ENCODE data around the gene TRPM8. TPM values are rescaled to one million over a fixed set of nuclear protein-coding genes. Genes with fewer than 3 reads are reported as not detected.
A peak's percentile ranks its signal among the peaks of the same experiment; 100 is the strongest.

Gene TRPM8
- polyA plus RNA-seq, 2 of the 4 experiments (the other 2 are of a cell fraction), result 0.25 to 0.97 TPM

DNA sequence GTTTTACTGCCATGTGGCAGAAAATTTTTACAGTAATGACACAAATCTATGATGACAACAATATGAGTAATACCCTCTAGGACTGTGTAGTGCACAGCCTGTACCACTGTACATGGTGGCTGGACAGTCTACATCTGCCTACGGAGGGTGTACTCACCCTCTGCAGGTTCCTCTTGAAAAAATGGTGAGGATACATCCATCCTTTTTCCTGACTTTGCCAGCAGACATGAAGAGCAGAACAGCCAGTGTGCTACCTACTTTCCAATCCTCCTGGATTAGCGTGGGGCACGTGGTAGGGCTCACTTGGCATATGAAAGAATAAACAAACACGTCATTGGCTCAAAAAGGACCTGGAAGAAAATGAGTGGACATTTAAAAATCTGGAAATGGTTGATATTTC lies 62.6 kb downstream of the TRPM8 start:
- H3K4me1 ChIP-seq, result peaks cover 80% of the 10 kb centered on the region
- CTCF ChIA-PET, result interaction anchor here (0.7 to 3.9 kb wide), 3 partner anchors 521 to 565 kb away, joined by 3 to 28 read pairs (median 3); no protein-coding TSS in a partner anchor
- H3K27ac ChIP-seq, result peak overlapping the region; percentile 84 to 98
- no peak overlapping the region for H3K4me2 ChIP-seq
- H3K9me3 ChIP-seq, result no peaks in the 10 kb centered on the region
- TF ChIP-seq, protein P1, sequence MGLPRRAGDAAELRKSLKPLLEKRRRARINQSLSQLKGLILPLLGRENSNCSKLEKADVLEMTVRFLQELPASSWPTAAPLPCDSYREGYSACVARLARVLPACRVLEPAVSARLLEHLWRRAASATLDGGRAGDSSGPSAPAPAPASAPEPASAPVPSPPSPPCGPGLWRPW (IDR thresholded peaks at IDR 0.05), result no peak
- TF ChIP-seq SMC3 (IDR thresholded peaks at IDR 0.05), result no peak
- no peak for TF ChIP-seq RNF2 (IDR thresholded peaks at IDR 0.05; ENCODE audit: borderline replicate concordance, low read depth)
- TF ChIP-seq JUN (IDR thresholded peaks at IDR 0.05), result no peak
- TF ChIP-seq ZC3H11A (IDR thresholded peaks at IDR 0.05), result no peak
- no peak for TF ChIP-seq CBX2 (IDR thresholded peaks at IDR 0.05; ENCODE audit: borderline replicate concordance, low read depth)
- no peak for TF ChIP-seq REST (IDR thresholded peaks at IDR 0.05)
- no peak for TF ChIP-seq RFX5 (IDR thresholded peaks at IDR 0.05)
- TF ChIP-seq, protein P2, sequence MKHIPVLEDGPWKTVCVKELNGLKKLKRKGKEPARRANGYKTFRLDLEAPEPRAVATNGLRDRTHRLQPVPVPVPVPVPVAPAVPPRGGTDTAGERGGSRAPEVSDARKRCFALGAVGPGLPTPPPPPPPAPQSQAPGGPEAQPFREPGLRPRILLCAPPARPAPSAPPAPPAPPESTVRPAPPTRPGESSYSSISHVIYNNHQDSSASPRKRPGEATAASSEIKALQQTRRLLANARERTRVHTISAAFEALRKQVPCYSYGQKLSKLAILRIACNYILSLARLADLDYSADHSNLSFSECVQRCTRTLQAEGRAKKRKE (CRISPR knock-in tag; IDR thresholded peaks at IDR 0.05; ENCODE audit: low read depth), result no peak
- TF ChIP-seq HOXB13 (CRISPR knock-in tag; IDR thresholded peaks at IDR 0.05; ENCODE audit: low read depth), result no peak
- no peak for TF ChIP-seq ELK1 (IDR thresholded peaks at IDR 0.05; ENCODE audit: low read depth, low read length)
- TF ChIP-seq EHMT2 (IDR thresholded peaks at IDR 0.05; ENCODE audit: low read depth), result no peak
- no peak for TF ChIP-seq ZNF302 (CRISPR knock-in tag; IDR thresholded peaks at IDR 0.05)
- no peak for TF ChIP-seq NPAS2 (CRISPR knock-in tag; IDR thresholded peaks at IDR 0.05; ENCODE audit: borderline replicate concordance)
- no peak for TF ChIP-seq FOSB (CRISPR knock-in tag; IDR thresholded peaks at IDR 0.05)
- no peak for TF ChIP-seq MAZ (IDR thresholded peaks at IDR 0.05; ENCODE audit: borderline replicate concordance, low read depth, low read length)
- 88% methylated on average over 4 of the region's 4 CpGs for WGBS (ENCODE audit: missing lambda C conversion rate)
- POLR2A ChIA-PET, result no interaction called here
- H3K4me3 ChIP-seq, result no peak overlapping the region
- DNase-seq (ENCODE audit: low read depth in 1 of 2, low spot score in 1 of 2) (no peak), ATAC-seq (no peak), FAIRE-seq (no peak)

DNA sequence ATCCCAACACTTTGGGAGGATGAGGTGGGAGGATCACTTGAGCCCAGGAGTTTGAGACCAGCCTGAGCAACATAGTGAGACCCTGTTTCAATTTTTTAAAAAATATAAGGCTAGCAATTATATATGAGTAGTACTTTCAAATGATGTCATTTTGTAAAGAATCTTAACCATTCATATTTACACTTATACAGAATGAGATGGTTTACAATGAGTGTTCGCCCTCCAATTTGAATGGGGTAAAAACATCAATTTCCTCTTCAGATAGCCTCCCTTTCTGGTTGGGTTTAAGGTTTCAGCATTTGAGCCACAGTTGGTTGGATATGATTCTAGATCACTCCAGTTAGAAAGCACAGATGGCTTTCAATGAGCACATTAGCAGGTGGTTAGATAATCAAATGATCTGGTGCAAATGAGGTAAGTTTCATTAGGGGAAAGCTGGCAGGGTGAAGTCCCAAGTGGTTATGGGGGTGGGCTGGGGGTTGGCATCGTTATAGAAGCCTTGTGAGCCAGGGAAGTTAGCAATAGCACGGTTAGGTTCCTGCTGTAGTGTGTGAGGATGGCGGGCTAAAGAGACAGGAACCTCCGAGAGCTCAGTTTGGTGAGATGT lies 63.9 kb downstream of the TRPM8 start:
- FAIRE-seq (no peak), DNase-seq (ENCODE audit: low read depth in 1 of 2, low spot score in 1 of 2) (no peak), ATAC-seq (no peak)
- Histone ChIP-seq H3K4me1 (peaks cover 67% of the 10 kb centered on the region), H3K4me3 (no peak overlapping the region), H3K9me3 (no peaks in the 10 kb centered on the region), H3K4me2 (peak overlapping the region; percentile 73), H3K27ac (peak overlapping the region; percentile 84 to 98)
- ChIA-PET POLR2A (interaction anchor here (1.2 to 1.8 kb wide), 2 partner anchors 154 to 516 kb away, joined by 3 to 6 read pairs; partner anchors contain the start of gene ARL4C), CTCF (interaction anchor here (1.0 to 3.9 kb wide), 4 partner anchors 51 to 1136 kb away, joined by 3 to 28 read pairs (median 6); no protein-coding TSS in a partner anchor)
- 88% methylated on average over 5 of the region's 5 CpGs for WGBS (ENCODE audit: missing lambda C conversion rate)
- TF ChIP-seq MAFK (IDR thresholded peaks at IDR 0.05; ENCODE audit: partially characterized antibody), result no peak
- TF ChIP-seq RARB (CRISPR knock-in tag; IDR thresholded peaks at IDR 0.05), result no peak
- TF ChIP-seq PHF8 (IDR thresholded peaks at IDR 0.05; ENCODE audit: borderline replicate concordance, low read depth), result no peak
- no peak for TF ChIP-seq ESRRA (IDR thresholded peaks at IDR 0.05; ENCODE audit: borderline replicate concordance, low read length)
- TF ChIP-seq KDM1A (IDR thresholded peaks at IDR 0.05; ENCODE audit: low read depth), result no peak
- no peak for TF ChIP-seq RFX5 (IDR thresholded peaks at IDR 0.05)
- TF ChIP-seq, protein P1 (IDR thresholded peaks at IDR 0.05), result no peak
- TF ChIP-seq REST (IDR thresholded peaks at IDR 0.05), result no peak
- no peak for TF ChIP-seq MAZ (IDR thresholded peaks at IDR 0.05; ENCODE audit: borderline replicate concordance, low read depth, low read length)
- TF ChIP-seq BHLHE40 (IDR thresholded peaks at IDR 0.05; ENCODE audit: low read depth, low read length), result no peak
- no peak for TF ChIP-seq CTCF (IDR thresholded peaks at IDR 0.05)
